Thymus (tissue), 11 donors: Measurements from ENCODE around the gene DRAP1. TPM values are rescaled to one million over a fixed set of nuclear protein-coding genes. Genes with fewer than 3 reads are reported as not detected.
A peak's percentile ranks its signal among the peaks of the same experiment; 100 is the strongest.
"Not testable (repeated sequence)": the region's sequence is repeated elsewhere in the genome, so short reads cannot be mapped to it uniquely, and the experiment has no call there.

Experiments
- DNase-seq, 9 donors: peaks; one replicate each; pipeline ENCODE4 v3.0.0-alpha.2; 2013; ENCODE audit warnings: low spot score in 9 of 9, low read depth in 6 of 9, missing footprints in 1 of 9
- H3K27ac ChIP-seq, 2 donors: one replicate each; pipeline ENCODE4 v1.5.1; 2013; ENCODE audit warnings: control low read depth in 1 of 2, low read depth in 1 of 2, low read length in 1 of 2, mild to moderate bottlenecking in 1 of 2, moderate library complexity in 1 of 2
- H3K27me3 ChIP-seq, 2 donors: one replicate each; pipeline ENCODE4 v1.5.1; 2013; ENCODE audit warnings: low read length in 1 of 2; ENCODE audit not compliant: control insufficient read depth in 2 of 2, insufficient read depth in 1 of 2
- H3K36me3 ChIP-seq, 2 donors: one replicate each; pipeline ENCODE4 v1.5.1; 2013; ENCODE audit warnings: low read length in 1 of 2, mild to moderate bottlenecking in 1 of 2, moderate library complexity in 1 of 2; ENCODE audit not compliant: control insufficient read depth in 2 of 2, insufficient read depth in 2 of 2
- H3K4me1 ChIP-seq, 2 donors: one replicate each; pipeline ENCODE4 v1.5.1; 2013; ENCODE audit warnings: low read length in 2 of 2; ENCODE audit not compliant: control insufficient read depth in 2 of 2, insufficient read depth in 2 of 2
- H3K4me3 ChIP-seq, 2 donors: one replicate each; pipeline ENCODE4 v1.5.1; 2013; ENCODE audit warnings: low read length in 2 of 2, control low read depth in 1 of 2, mild to moderate bottlenecking in 1 of 2
- H3K9me3 ChIP-seq, 2 donors: one replicate each; pipeline ENCODE4 v1.5.1; 2013; ENCODE audit warnings: low read length in 1 of 2, mild to moderate bottlenecking in 1 of 2; ENCODE audit not compliant: control insufficient read depth in 2 of 2, insufficient read depth in 1 of 2
- WGBS: extraction: QIAGEN DNeasy Blood & Tissue Kit; methylation state at CpG from one replicate; pipeline ENCODE4 v1.1.7; 2013; 5-methylcytosine and 5-hydroxymethylcytosine counted together
- polyA plus RNA-seq: library from polyadenylated mRNA; stranded (reverse); fragments of 200-250 nt; gene quantifications from one replicate; pipeline ENCODE4 v1.2.3, GENCODE V29; 2013
- total RNA-seq: library from RNA; stranded (reverse); fragments of 120-200 nt; gene quantifications from one replicate; pipeline ENCODE4 v1.2.4, GENCODE V29; 2013
- donor health status: healthy.

DRAP1 gene
- total and polyA plus RNA-seq, 2 donors = 131 to 200 TPM

GRCh38 chr11:65890324-65891218 lies 28.7 kb upstream of the DRAP1 start, which contains the start of gene CCDC85B:
Gene CCDC85B (plus strand): TSS chr11:65890673. CDS start chr11:65890784, 111 bp downstream.
- DNase-seq = peak; percentile 86 to 98 (median 96)
- H3K36me3 ChIP-seq = peaks cover 3 to 13% of the 10 kb centered on the region in 2 donors
- H3K9me3 ChIP-seq = peaks cover 0 to 7% of the 10 kb centered on the region in 2 donors
- WGBS = under 1% methylated on average over 94 of the region's 94 CpGs
- H3K4me3 ChIP-seq = peak within 1 kb of the TSS; percentile 73 to 90
- H3K27me3 ChIP-seq = peaks cover 0 to 2% of the 10 kb centered on the region in 2 donors
- H3K4me1 ChIP-seq = peaks cover 37 to 65% of the 10 kb centered on the region in 2 donors
- H3K27ac ChIP-seq = peak within 1 kb of the TSS; percentile 93 to 95

GRCh38 chr11:65891219-65892136 lies 27.7 kb upstream of the DRAP1 start:
- peaks cover 0 to 6% of the 10 kb centered on the region in 2 donors for H3K27me3 ChIP-seq
- peaks cover 3 to 6% of the 10 kb centered on the region in 2 donors for H3K36me3 ChIP-seq
- H3K4me1 ChIP-seq = peaks cover 37 to 65% of the 10 kb centered on the region in 2 donors
- peak in 3 of 9 donors; percentile 45 to 70 (median 50) for DNase-seq
- 3% methylated on average over 57 of the region's 57 CpGs for WGBS
- H3K9me3 ChIP-seq = peaks cover 0 to 7% of the 10 kb centered on the region in 2 donors
- peak overlapping the region; percentile 93 to 95 for H3K27ac ChIP-seq
- peak overlapping the region; percentile 73 to 80 for H3K4me3 ChIP-seq

GRCh38 chr11:65892137-65892540 lies 27.1 kb upstream of the DRAP1 start:
- Histone ChIP-seq H3K4me3 (peak overlapping the region in 1 of 2 donors; percentile 80), H3K27me3 (peaks cover 0 to 11% of the 10 kb centered on the region in 2 donors), H3K4me1 (peaks cover 37 to 63% of the 10 kb centered on the region in 2 donors), H3K27ac (peak overlapping the region in 1 of 2 donors; percentile 95)
- 84% methylated on average over 5 of the region's 5 CpGs for WGBS
- not testable (repeated sequence) for H3K9me3 ChIP-seq, H3K36me3 ChIP-seq, DNase-seq

DNA sequence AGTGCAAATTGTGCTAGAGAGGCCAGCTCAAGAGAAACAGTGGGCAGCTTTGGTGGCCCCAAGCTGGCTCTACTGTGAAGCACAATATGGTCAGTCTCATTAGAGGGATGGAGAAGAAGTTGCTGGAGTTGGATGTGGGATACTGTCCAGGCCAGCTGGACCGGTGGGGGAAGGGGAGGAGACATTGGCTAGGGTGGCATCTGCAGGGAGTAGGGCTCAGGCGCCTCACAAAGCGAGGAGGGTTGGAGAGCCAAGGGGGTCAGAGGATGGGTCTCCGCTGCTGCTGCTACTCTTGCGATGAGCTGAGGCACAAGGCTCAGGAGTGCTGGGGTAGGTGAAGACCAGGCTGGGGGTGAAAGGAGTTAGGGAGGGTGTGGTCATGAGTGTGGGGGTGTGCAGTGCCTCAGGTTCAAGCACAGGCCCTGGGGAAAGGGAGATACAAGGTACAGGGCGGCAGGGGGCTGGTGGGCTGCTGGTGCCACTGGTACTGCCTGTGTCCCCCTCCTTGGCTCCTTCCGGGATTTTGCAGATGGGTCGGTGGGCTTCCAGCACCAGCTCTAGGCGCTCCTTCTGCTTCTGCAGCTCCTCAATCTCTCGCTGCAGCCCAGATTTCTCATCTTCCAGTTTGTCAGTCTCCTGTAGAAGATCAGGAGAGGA lies 26.4 kb upstream of the DRAP1 start:
- peaks cover 0 to 3% of the 10 kb centered on the region in 2 donors for H3K9me3 ChIP-seq
- WGBS = 88% methylated on average over 10 of the region's 10 CpGs
- H3K27me3 ChIP-seq = peaks cover 0 to 16% of the 10 kb centered on the region in 2 donors
- peaks cover 37 to 57% of the 10 kb centered on the region in 2 donors for H3K4me1 ChIP-seq
- no peaks in the 10 kb centered on the region for H3K36me3 ChIP-seq
- no peak for DNase-seq
- H3K27ac ChIP-seq = no peak overlapping the region
- H3K4me3 ChIP-seq = peak overlapping the region in 1 of 2 donors; percentile 40

DNA sequence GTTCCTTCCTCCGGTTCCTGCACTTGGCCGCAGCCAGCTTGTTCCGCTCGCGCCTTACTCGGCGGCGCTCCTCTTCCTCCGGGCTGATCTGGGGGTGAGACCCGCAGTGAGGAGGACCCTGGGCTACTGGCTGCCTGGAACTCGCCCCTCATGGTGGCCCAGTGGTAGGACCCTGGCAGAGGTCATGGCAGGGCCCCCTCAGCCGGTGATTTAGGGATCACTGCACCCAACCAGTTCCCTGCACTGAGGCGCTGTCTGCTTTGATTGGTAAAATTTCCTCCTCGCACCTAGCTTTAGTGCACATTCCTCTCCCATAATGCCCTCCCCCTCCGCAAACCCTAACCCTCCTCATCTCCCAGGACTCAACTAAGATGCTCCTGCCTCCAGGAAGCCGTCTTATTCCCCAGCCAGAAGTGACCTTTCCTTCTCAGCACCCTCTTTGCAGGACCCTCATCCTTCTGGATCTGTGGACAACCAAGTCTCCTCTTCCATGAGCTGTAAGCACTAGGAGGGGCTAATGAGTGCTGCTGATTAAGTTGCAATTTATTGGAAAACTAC lies 25.1 kb upstream of the DRAP1 start:
- DNase-seq = peak in 1 of 9 donors; percentile 49
- H3K9me3 ChIP-seq = no peaks in the 10 kb centered on the region
- peaks cover 9 to 30% of the 10 kb centered on the region in 2 donors for H3K27me3 ChIP-seq
- H3K4me3 ChIP-seq = peak overlapping the region; percentile 30 to 40
- 14% methylated on average over 16 of the region's 16 CpGs for WGBS
- H3K36me3 ChIP-seq = no peaks in the 10 kb centered on the region
- H3K4me1 ChIP-seq = peaks cover 39 to 54% of the 10 kb centered on the region in 2 donors
- H3K27ac ChIP-seq = peak overlapping the region; percentile 68 to 71

- 97% methylated on average over 5 of the region's 5 CpGs for WGBS
- no peak for DNase-seq
- H3K27ac ChIP-seq = no peak overlapping the region
- H3K36me3 ChIP-seq = no peaks in the 10 kb centered on the region
- H3K4me1 ChIP-seq = peaks cover 40 to 55% of the 10 kb centered on the region in 2 donors
- peaks cover 18 to 44% of the 10 kb centered on the region in 2 donors for H3K27me3 ChIP-seq
- H3K9me3 ChIP-seq = no peaks in the 10 kb centered on the region
- no peak overlapping the region for H3K4me3 ChIP-seq
Observed at GRCh38 chr11:65895482-65895981, 23.7 kb upstream of the DRAP1 start.

- no peak for DNase-seq
- peaks cover 42 to 58% of the 10 kb centered on the region in 2 donors for H3K4me1 ChIP-seq
- no peaks in the 10 kb centered on the region for H3K9me3 ChIP-seq
- no peak overlapping the region for H3K27ac ChIP-seq
- 97% methylated on average over 14 of the region's 14 CpGs for WGBS
- peaks cover 22 to 52% of the 10 kb centered on the region in 2 donors for H3K27me3 ChIP-seq
- H3K36me3 ChIP-seq = no peaks in the 10 kb centered on the region
- H3K4me3 ChIP-seq = no peak overlapping the region
Observed at GRCh38 chr11:65896034-65896999, 22.9 kb upstream of the DRAP1 start.
